Adipocyte (in vitro differentiated cells): ENCODE measurements around the gene TENM3.

Experiments
- DNase-seq: peaks from one replicate; pipeline ENCODE4 v3.0.0-alpha.2; 2015; ENCODE audit warnings: low read depth
- H3K27me3 ChIP-seq: replicated peaks from 2 replicates; pipeline ENCODE4 v1.7.0; 2013; ENCODE audit warnings: mild to moderate bottlenecking, low read length, moderate library complexity; ENCODE audit not compliant: control insufficient read depth, insufficient read depth
- H3K36me3 ChIP-seq: 2 replicates; pipeline ENCODE4 v1.7.0; 2013; ENCODE audit warnings: low read length, mild to moderate bottlenecking, moderate library complexity; ENCODE audit not compliant: control insufficient read depth, insufficient read depth, severe bottlenecking
- H3K4me1 ChIP-seq: 2 replicates; pipeline ENCODE4 v1.7.0; 2013; ENCODE audit warnings: mild to moderate bottlenecking, low read length, moderate library complexity; ENCODE audit not compliant: control insufficient read depth, insufficient read depth
- H3K4me3 ChIP-seq: 2 replicates; pipeline ENCODE4 v1.7.0; 2013; ENCODE audit warnings: mild to moderate bottlenecking, low read length, moderate library complexity
- H3K9ac ChIP-seq: 2 replicates; pipeline ENCODE4 v1.7.0; 2013; ENCODE audit warnings: mild to moderate bottlenecking, low read length, moderate library complexity
- H3K9me3 ChIP-seq: 2 replicates; pipeline ENCODE4 v1.7.0; 2013; ENCODE audit warnings: mild to moderate bottlenecking, low read length, moderate library complexity; ENCODE audit not compliant: control insufficient read depth

Gene TENM3

GRCh38 chr4:182822554-182822953 lies 579.4 kb downstream of the TENM3 start:
- Histone ChIP-seq H3K4me1 (no peaks in the 10 kb centered on the region), H3K9me3 (no peaks in the 10 kb centered on the region), H3K36me3 (no peaks in the 10 kb centered on the region), H3K27me3 (no peaks in the 10 kb centered on the region), H3K9ac (no peak overlapping the region), H3K4me3 (no peak overlapping the region)
- no peak for DNase-seq

GRCh38 chr4:182823576-182823975 lies 580.4 kb downstream of the TENM3 start:
- no peak for DNase-seq
- Histone ChIP-seq H3K36me3 (no peaks in the 10 kb centered on the region), H3K9ac (no peak overlapping the region), H3K27me3 (peaks cover 9% of the 10 kb centered on the region), H3K4me3 (no peak overlapping the region), H3K4me1 (no peaks in the 10 kb centered on the region), H3K9me3 (no peaks in the 10 kb centered on the region)

- Histone ChIP-seq H3K4me3 (no peak overlapping the region), H3K9me3 (no peaks in the 10 kb centered on the region), H3K4me1 (no peaks in the 10 kb centered on the region), H3K27me3 (peaks cover 15% of the 10 kb centered on the region), H3K9ac (no peak overlapping the region), H3K36me3 (no peaks in the 10 kb centered on the region)
- no peak for DNase-seq
These were observed 581.8 kb downstream of the TENM3 start for GRCh38 chr4:182825003-182825402.

- Histone ChIP-seq H3K9ac (no peak overlapping the region), H3K4me3 (no peak overlapping the region), H3K27me3 (peaks cover 21% of the 10 kb centered on the region), H3K36me3 (no peaks in the 10 kb centered on the region), H3K4me1 (no peaks in the 10 kb centered on the region), H3K9me3 (peaks cover 4% of the 10 kb centered on the region)
- DNase-seq: no peak
These were observed 582.6 kb downstream of the TENM3 start for GRCh38 chr4:182825786-182826185.

- H3K4me1 ChIP-seq: no peaks in the 10 kb centered on the region
- H3K36me3 ChIP-seq: no peaks in the 10 kb centered on the region
- no peak overlapping the region for H3K4me3 ChIP-seq
- no peak for DNase-seq
- H3K9me3 ChIP-seq: peaks cover 6% of the 10 kb centered on the region
- peaks cover 27% of the 10 kb centered on the region for H3K27me3 ChIP-seq
- no peak overlapping the region for H3K9ac ChIP-seq
These were observed 583.2 kb downstream of the TENM3 start for GRCh38 chr4:182826391-182826790.

GRCh38 chr4:182827166-182827565 lies 584.0 kb downstream of the TENM3 start:
- H3K4me3 ChIP-seq: no peak overlapping the region
- no peaks in the 10 kb centered on the region for H3K4me1 ChIP-seq
- peaks cover 28% of the 10 kb centered on the region for H3K27me3 ChIP-seq
- no peaks in the 10 kb centered on the region for H3K36me3 ChIP-seq
- peaks cover 6% of the 10 kb centered on the region for H3K9me3 ChIP-seq
- no peak overlapping the region for H3K9ac ChIP-seq
- no peak for DNase-seq

GRCh38 chr4:182827954-182828353 lies 584.8 kb downstream of the TENM3 start:
- no peaks in the 10 kb centered on the region for H3K36me3 ChIP-seq
- no peak overlapping the region for H3K9ac ChIP-seq
- peaks cover 28% of the 10 kb centered on the region for H3K27me3 ChIP-seq
- H3K4me3 ChIP-seq: no peak overlapping the region
- no peaks in the 10 kb centered on the region for H3K4me1 ChIP-seq
- H3K9me3 ChIP-seq: peaks cover 6% of the 10 kb centered on the region
- no peak for DNase-seq

GRCh38 chr4:182828360-182829025 lies 585.3 kb downstream of the TENM3 start:
- H3K9me3 ChIP-seq: peaks cover 6% of the 10 kb centered on the region

GRCh38 chr4:182829196-182829595 lies 586.0 kb downstream of the TENM3 start:
- Histone ChIP-seq H3K9ac (no peak overlapping the region), H3K27me3 (peaks cover 28% of the 10 kb centered on the region), H3K4me3 (no peak overlapping the region)

More at GRCh38 chr4:182828360-182829025, 585.3 kb downstream of the TENM3 start:
- Histone ChIP-seq H3K4me1 (no peaks in the 10 kb centered on the region), H3K9ac (no peak overlapping the region), H3K4me3 (no peak overlapping the region), H3K36me3 (no peaks in the 10 kb centered on the region), H3K27me3 (peaks cover 28% of the 10 kb centered on the region)
- no peak for DNase-seq

GRCh38 chr4:182831376-182831775 lies 588.2 kb downstream of the TENM3 start:
- no peak overlapping the region for H3K4me3 ChIP-seq
- H3K4me1 ChIP-seq: no peaks in the 10 kb centered on the region
- H3K9me3 ChIP-seq: peaks cover 6% of the 10 kb centered on the region
- no peak overlapping the region for H3K9ac ChIP-seq
- no peaks in the 10 kb centered on the region for H3K36me3 ChIP-seq
- DNase-seq: no peak
- H3K27me3 ChIP-seq: peaks cover 35% of the 10 kb centered on the region

More at GRCh38 chr4:182829196-182829595, 586.0 kb downstream of the TENM3 start:
- Histone ChIP-seq H3K4me1 (no peaks in the 10 kb centered on the region), H3K36me3 (no peaks in the 10 kb centered on the region), H3K9me3 (peaks cover 6% of the 10 kb centered on the region)
- DNase-seq: no peak

GRCh38 chr4:182832352-182833120 lies 589.3 kb downstream of the TENM3 start:
- no peak for DNase-seq
- no peak overlapping the region for H3K9ac ChIP-seq
- peaks cover 6% of the 10 kb centered on the region for H3K9me3 ChIP-seq
- no peak overlapping the region for H3K4me3 ChIP-seq
- H3K4me1 ChIP-seq: no peaks in the 10 kb centered on the region
- no peaks in the 10 kb centered on the region for H3K36me3 ChIP-seq
- H3K27me3 ChIP-seq: peaks cover 35% of the 10 kb centered on the region
